ENCODE results near the gene CIAPIN1.

CIAPIN1 gene

GRCh38 chr16:57447186-57447962, at the start of gene CIAPIN1, which contains the start of gene COQ9:
Gene CIAPIN1 (minus strand): TSS chr16:57447385. CDS start chr16:57440928, 6,457 bp downstream.
Gene COQ9 (plus strand): TSS chr16:57447479. CDS start chr16:57447506, 27 bp downstream.
- peak; percentile 90 for DNase-seq (ENCODE audit: low read depth)

GRCh38 chr16:57493767-57494166, 46.6 kb upstream of the CIAPIN1 start:
- DNase-seq (ENCODE audit: low read depth): no peak

GRCh38 chr16:57489229-57489628, 42.0 kb upstream of the CIAPIN1 start:
- DNase-seq (ENCODE audit: low read depth): no peak

GRCh38 chr16:57486858-57487834, 40.0 kb upstream of the CIAPIN1 start:
- DNase-seq (ENCODE audit: low read depth): no peak

GRCh38 chr16:57485916-57486857, 39.0 kb upstream of the CIAPIN1 start, which contains the start of gene DOK4:
Gene DOK4 (minus strand): TSS chr16:57486493. CDS start chr16:57479507, 6,986 bp downstream.
- DNase-seq (ENCODE audit: low read depth): peak; percentile 83

GRCh38 chr16:57485091-57485915, 38.1 kb upstream of the CIAPIN1 start:
- DNase-seq (ENCODE audit: low read depth): no peak

- no peak for DNase-seq (ENCODE audit: low read depth)
These were observed 37.4 kb upstream of the CIAPIN1 start for GRCh38 chr16:57484515-57485005.

GRCh38 chr16:57483725-57484514, 36.7 kb upstream of the CIAPIN1 start:
- no peak for DNase-seq (ENCODE audit: low read depth)

GRCh38 chr16:57482845-57483545, 35.8 kb upstream of the CIAPIN1 start:
- no peak for DNase-seq (ENCODE audit: low read depth)

- no peak for DNase-seq (ENCODE audit: low read depth)
These were observed 34.2 kb upstream of the CIAPIN1 start for GRCh38 chr16:57481421-57481820.

GRCh38 chr16:57480754-57481230, 33.6 kb upstream of the CIAPIN1 start:
- DNase-seq (ENCODE audit: low read depth): no peak

- DNase-seq (ENCODE audit: low read depth): no peak
These were observed 33.0 kb upstream of the CIAPIN1 start for GRCh38 chr16:57479976-57480753.

GRCh38 chr16:57479205-57479975, 32.2 kb upstream of the CIAPIN1 start:
- no peak for DNase-seq (ENCODE audit: low read depth)

GRCh38 chr16:57478396-57479204, 31.4 kb upstream of the CIAPIN1 start:
- no peak for DNase-seq (ENCODE audit: low read depth)

GRCh38 chr16:57477531-57478202, 30.5 kb upstream of the CIAPIN1 start:
- DNase-seq (ENCODE audit: low read depth): no peak

Data from activated T-cell treated with anti-CD3 and anti-CD28 coated beads for 48 hours (primary cell).